Colonic mucosa (tissue), 4 donors: Measurements from ENCODE around the gene RRAD. TPM values are rescaled to one million over a fixed set of nuclear protein-coding genes. Genes with fewer than 3 reads are reported as not detected.

Experiments used
- DNase-seq: peaks from one replicate; pipeline ENCODE4 v3.0.0-alpha.2; 2020
- H3K27ac ChIP-seq: fragments of 200-600 bp; one replicate; pipeline ENCODE4 v1.8.0; 2021
- H3K27me3 ChIP-seq: fragments of 200-600 bp; one replicate; pipeline ENCODE4 v1.8.0; 2021
- H3K36me3 ChIP-seq: fragments of 200-600 bp; one replicate; pipeline ENCODE4 v1.8.0; 2021
- H3K4me1 ChIP-seq: fragments of 200-600 bp; one replicate; pipeline ENCODE4 v1.8.0; 2021; ENCODE audit warnings: mild to moderate bottlenecking
- H3K4me3 ChIP-seq: fragments of 200-600 bp; one replicate; pipeline ENCODE4 v1.8.0; 2021
- H3K9ac ChIP-seq, 2 donors: one replicate each; pipeline ENCODE4 v1.7.0; 2013; ENCODE audit warnings: control low read depth in 2 of 2, low read depth in 2 of 2, low read length in 2 of 2
- H3K9me3 ChIP-seq: fragments of 200-600 bp; one replicate; pipeline ENCODE4 v1.8.0; 2021
- CTCF ChIP-seq: fragments of 200-600 bp; IDR thresholded peaks from one replicate; pipeline ENCODE4 v1.8.0; 2022; ENCODE audit warnings: antibody characterized with exemption, mild to moderate bottlenecking
- intact Hi-C: fragments of 100-400 bp; cut with DNase I; formaldehyde crosslinking; loops from one replicate; pipeline ENCODE4 v1.14.1; 2022
- total RNA-seq, 2 donors: library from RNA; stranded (reverse); fragmentation: NEBNext Ultra II Directional in 1 of 2; extraction: Animal tissue kit (Norgen Biotek cat#: 25700) in 1 of 2; gene quantifications; one replicate each; pipeline ENCODE4 v1.2.1, GENCODE V29; 2021
- donor health status: healthy.
- donor health status: DM: no; HTN: no; CAD: no.
- donor health status: DM: no; HTN: no; CAD: no.

RRAD gene
- total RNA-seq, 2 donors from 2014 or later: 1.4 to 4.0 TPM

- no peak for TF ChIP-seq CTCF
- Histone ChIP-seq H3K27ac (no peak overlapping the region), H3K9me3 (no peaks in the 10 kb centered on the region), H3K4me3 (no peak overlapping the region), H3K27me3 (peaks cover 6% of the 10 kb centered on the region), H3K9ac (no peak overlapping the region), H3K36me3 (no peaks in the 10 kb centered on the region), H3K4me1 (no peaks in the 10 kb centered on the region)
- DNase-seq: no peak
- intact Hi-C loops: no loop called here
Measured at GRCh38 chr16:66919569-66920298, 5.6 kb downstream of the RRAD start.

- no peaks in the 10 kb centered on the region for H3K27me3 ChIP-seq
- intact Hi-C loops: no loop called here
- H3K9ac ChIP-seq: no peak within 1 kb of the TSS
- H3K4me1 ChIP-seq: no peaks in the 10 kb centered on the region
- no peak within 1 kb of the TSS for H3K4me3 ChIP-seq
- no peaks in the 10 kb centered on the region for H3K36me3 ChIP-seq
- no peak for DNase-seq
- no peak for TF ChIP-seq CTCF
- no peak within 1 kb of the TSS for H3K27ac ChIP-seq
- H3K9me3 ChIP-seq: no peaks in the 10 kb centered on the region
Measured at GRCh38 chr16:66918803-66919568, 6.3 kb downstream of the RRAD start, which contains the start of gene CDH16. Gene CDH16, minus strand, starts transcription at chr16:66918885. Its CDS starts 820 bp downstream, at chr16:66918065.

GRCh38 chr16:66918355-66918754 is 7.0 kb downstream of the RRAD start:
- no peak overlapping the region for H3K4me3 ChIP-seq
- intact Hi-C loops: no loop called here
- no peak for DNase-seq
- no peaks in the 10 kb centered on the region for H3K27me3 ChIP-seq
- no peaks in the 10 kb centered on the region for H3K4me1 ChIP-seq
- H3K36me3 ChIP-seq: no peaks in the 10 kb centered on the region
- H3K9me3 ChIP-seq: no peaks in the 10 kb centered on the region
- H3K27ac ChIP-seq: no peak overlapping the region
- no peak overlapping the region for H3K9ac ChIP-seq
- TF ChIP-seq CTCF: no peak

- Histone ChIP-seq H3K9ac (no peak overlapping the region), H3K4me3 (no peak overlapping the region), H3K27me3 (no peaks in the 10 kb centered on the region), H3K9me3 (no peaks in the 10 kb centered on the region), H3K36me3 (no peaks in the 10 kb centered on the region), H3K4me1 (no peaks in the 10 kb centered on the region), H3K27ac (no peak overlapping the region)
- DNase-seq: no peak
- TF ChIP-seq CTCF: no peak
- intact Hi-C loops: no loop called here
Measured at GRCh38 chr16:66917741-66918140, 7.6 kb downstream of the RRAD start.

- no peak overlapping the region for H3K27ac ChIP-seq
- no peak for TF ChIP-seq CTCF
- DNase-seq: no peak
- no peaks in the 10 kb centered on the region for H3K4me1 ChIP-seq
- H3K4me3 ChIP-seq: no peak overlapping the region
- no peaks in the 10 kb centered on the region for H3K36me3 ChIP-seq
- intact Hi-C loops: no loop called here
- no peaks in the 10 kb centered on the region for H3K9me3 ChIP-seq
- no peak overlapping the region for H3K9ac ChIP-seq
- no peaks in the 10 kb centered on the region for H3K27me3 ChIP-seq
Measured at GRCh38 chr16:66916518-66916917, 8.8 kb downstream of the RRAD start.
